ENCODE data around the gene NHSL2. TPM values are rescaled to one million over a fixed set of nuclear protein-coding genes. Genes with fewer than 3 reads are reported as not detected.
"Not testable (repeated sequence)": the region's sequence is repeated elsewhere in the genome, so short reads cannot be mapped to it uniquely, and the experiment has no call there.

NHSL2 gene
- total RNA-seq, 2 experiments from 2014 or later = 0.21 to 0.50 TPM

- peaks cover 6% of the 10 kb centered on the region for H3K27me3 Mint-ChIP-seq
Observed at GRCh38 chrX:72142094-72142793, 231.6 kb downstream of the NHSL2 start.

DNA sequence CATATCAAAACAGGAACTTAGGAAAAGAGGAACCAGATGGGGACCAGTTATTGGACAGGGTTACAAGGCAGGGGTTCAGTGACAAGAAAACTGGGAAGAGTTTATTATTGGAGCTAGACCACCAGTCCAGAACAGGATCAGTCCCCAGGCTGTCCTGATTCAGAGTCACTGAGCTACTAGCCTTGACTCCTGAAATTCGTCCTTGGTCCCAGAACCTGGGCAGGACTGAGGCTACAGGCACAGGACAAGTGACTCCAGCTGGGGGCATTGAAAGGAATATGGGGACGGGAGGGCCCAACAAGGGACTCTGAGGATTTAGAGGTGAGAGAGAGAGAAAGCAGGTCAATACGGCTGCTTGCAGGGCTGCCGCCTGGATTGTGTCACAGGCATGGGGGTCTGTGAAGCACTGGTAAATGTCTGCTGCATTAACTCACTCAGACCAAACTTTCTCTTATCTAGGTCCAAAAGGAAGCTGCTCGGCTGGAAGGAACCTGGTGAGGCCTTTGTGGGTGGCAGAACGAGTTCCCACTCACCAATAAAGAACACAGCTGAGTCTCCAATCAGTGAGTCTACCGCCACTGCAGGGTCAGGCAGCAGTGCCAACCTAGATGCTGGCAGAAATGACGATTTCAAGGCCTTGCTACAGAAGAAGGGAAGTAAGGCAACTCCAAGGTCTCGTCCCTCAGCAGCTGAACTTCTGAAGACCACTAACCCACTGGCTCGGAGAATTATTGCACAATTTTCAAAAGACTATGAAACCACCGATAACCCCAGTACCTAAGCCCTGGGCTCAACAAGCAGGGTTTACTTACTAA is 232.4 kb downstream of the NHSL2 start:
- H3K4me3 Mint-ChIP-seq = no peak overlapping the region
- POLR2A ChIA-PET = interaction anchor here (0.6 kb wide), 1 partner anchor 10 kb away, joined by 4 read pairs; no protein-coding TSS in a partner anchor
- H3K4me1 Mint-ChIP-seq = peaks cover 26% of the 10 kb centered on the region
- no peaks in the 10 kb centered on the region for H3K36me3 Mint-ChIP-seq (ENCODE audit: low read depth)
- H3K27me3 Mint-ChIP-seq = peaks cover 6% of the 10 kb centered on the region
- ATAC-seq (no peak), DNase-seq (no peak)
- CTCF ChIA-PET = interaction anchor here (0.7 to 1.5 kb wide), 3 partner anchors 11 to 121 kb away, joined by 3 read pairs; partner anchors contain the start of gene RTL5
- intact Hi-C loops (cut with DNase I, micrococcal nuclease) = loop anchor here in 1 of 2 experiments (5.0 kb wide), 2 partner anchors 41 to 129 kb away; no protein-coding TSS in a partner anchor
- H3K27ac Mint-ChIP-seq = no peak overlapping the region
- H3K9me3 Mint-ChIP-seq (ENCODE audit: low read depth) = no peaks in the 10 kb centered on the region

More at GRCh38 chrX:72142094-72142793, 231.6 kb downstream of the NHSL2 start:
- intact Hi-C loops (cut with DNase I, micrococcal nuclease) = loop anchor here in 1 of 2 experiments (5.0 kb wide), 2 partner anchors 40 to 130 kb away; no protein-coding TSS in a partner anchor
- Mint-ChIP-seq H3K9me3 (ENCODE audit: low read depth) (no peaks in the 10 kb centered on the region), H3K27ac (no peak overlapping the region), H3K4me3 (no peak overlapping the region), H3K36me3 (ENCODE audit: low read depth) (no peaks in the 10 kb centered on the region), H3K4me1 (peaks cover 26% of the 10 kb centered on the region)
- CTCF ChIA-PET = no interaction called here
- POLR2A ChIA-PET = no interaction called here
- no peak for DNase-seq
- no peak for ATAC-seq

GRCh38 chrX:72143609-72143907 is 232.9 kb downstream of the NHSL2 start:
- no peak for ATAC-seq
- ChIA-PET POLR2A (no interaction called here), CTCF (interaction anchor here (0.7 to 1.5 kb wide), 3 partner anchors 12 to 121 kb away, joined by 3 read pairs; partner anchors contain the start of gene RTL5)
- H3K9me3 Mint-ChIP-seq (ENCODE audit: low read depth) = no peaks in the 10 kb centered on the region
- H3K27ac Mint-ChIP-seq = no peak overlapping the region
- H3K27me3 Mint-ChIP-seq = peaks cover 6% of the 10 kb centered on the region
- no peaks in the 10 kb centered on the region for H3K36me3 Mint-ChIP-seq (ENCODE audit: low read depth)
- intact Hi-C loops (cut with DNase I, micrococcal nuclease) = loop anchor here in 1 of 2 experiments (5.0 kb wide), 2 partner anchors 41 to 129 kb away; no protein-coding TSS in a partner anchor
- DNase-seq = no peak
- no peak overlapping the region for H3K4me3 Mint-ChIP-seq
- peaks cover 26% of the 10 kb centered on the region for H3K4me1 Mint-ChIP-seq

DNA sequence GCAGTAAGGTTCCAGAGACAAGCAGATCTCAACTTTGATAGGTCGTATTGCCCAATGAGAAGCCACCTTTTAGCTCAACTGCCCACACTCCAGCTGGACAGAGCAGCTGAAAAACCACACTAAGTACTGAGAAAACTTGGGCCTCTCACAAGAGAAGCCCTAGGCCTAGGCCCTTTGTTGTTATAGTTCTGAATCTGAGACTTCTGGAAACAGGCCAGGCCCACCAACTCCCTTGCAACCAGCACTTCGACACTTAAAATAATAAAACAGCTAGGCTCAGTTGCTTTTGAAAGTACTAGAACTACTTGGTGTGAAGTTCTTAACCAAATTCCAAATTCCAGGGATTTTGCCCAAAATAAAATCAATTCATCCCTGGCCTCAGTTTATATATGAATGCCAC is 234.5 kb downstream of the NHSL2 start:
- Mint-ChIP-seq H3K4me1 (peaks cover 26% of the 10 kb centered on the region), H3K27me3 (peaks cover 4% of the 10 kb centered on the region), H3K4me3 (no peak overlapping the region), H3K36me3 (ENCODE audit: low read depth) (no peaks in the 10 kb centered on the region), H3K9me3 (ENCODE audit: low read depth) (no peaks in the 10 kb centered on the region), H3K27ac (no peak overlapping the region)
- no peak for ATAC-seq
- intact Hi-C loops (cut with DNase I, micrococcal nuclease) = no loop called here
- DNase-seq = no peak
- CTCF ChIA-PET = interaction anchor here (1.0 kb wide), 1 partner anchor 18 kb away, joined by 3 read pairs; no protein-coding TSS in a partner anchor
- POLR2A ChIA-PET = no interaction called here

DNA sequence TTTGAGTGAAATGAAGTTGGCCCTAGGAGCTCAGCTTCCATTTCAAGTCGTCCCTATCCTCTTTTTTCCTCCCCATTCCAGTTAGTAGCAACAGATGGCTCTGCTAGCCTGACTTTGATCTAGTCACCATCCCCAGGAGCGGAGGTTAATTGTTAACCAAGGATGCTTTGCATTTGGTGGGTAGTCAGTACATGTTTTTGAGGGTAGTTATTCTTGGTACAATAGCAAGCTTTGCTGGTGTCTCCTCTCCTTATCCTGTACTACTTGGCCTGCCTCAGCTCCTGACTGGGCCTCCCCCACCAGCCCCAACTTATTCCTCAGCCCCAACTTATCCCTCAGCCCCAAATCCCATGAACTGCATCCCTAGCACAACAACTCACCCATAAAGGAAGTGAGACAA is 235.9 kb downstream of the NHSL2 start:
- H3K27ac Mint-ChIP-seq = no peak overlapping the region
- no peaks in the 10 kb centered on the region for H3K27me3 Mint-ChIP-seq
- H3K36me3 Mint-ChIP-seq (ENCODE audit: low read depth) = no peaks in the 10 kb centered on the region
- H3K4me3 Mint-ChIP-seq = no peak overlapping the region
- peaks cover 18% of the 10 kb centered on the region for H3K4me1 Mint-ChIP-seq
- no peak for DNase-seq
- CTCF ChIA-PET = no interaction called here
- intact Hi-C loops (cut with DNase I, micrococcal nuclease) = no loop called here
- POLR2A ChIA-PET = no interaction called here
- H3K9me3 Mint-ChIP-seq (ENCODE audit: low read depth) = no peaks in the 10 kb centered on the region
- ATAC-seq = no peak

- POLR2A ChIA-PET = no interaction called here
- intact Hi-C loops (cut with DNase I, micrococcal nuclease) = no loop called here
- no peaks in the 10 kb centered on the region for H3K4me1 Mint-ChIP-seq
- DNase-seq (no peak), ATAC-seq (no peak)
- no peak overlapping the region for H3K4me3 Mint-ChIP-seq
- no peaks in the 10 kb centered on the region for H3K9me3 Mint-ChIP-seq (ENCODE audit: low read depth)
- CTCF ChIA-PET = no interaction called here
- H3K36me3 Mint-ChIP-seq (ENCODE audit: low read depth) = no peaks in the 10 kb centered on the region
- H3K27me3 Mint-ChIP-seq = no peaks in the 10 kb centered on the region
- no peak overlapping the region for H3K27ac Mint-ChIP-seq
Observed at GRCh38 chrX:72158773-72159172, 248.1 kb downstream of the NHSL2 start.

- CTCF ChIA-PET = no interaction called here
- no peaks in the 10 kb centered on the region for H3K4me1 Mint-ChIP-seq
- no peak for ATAC-seq
Observed at GRCh38 chrX:72159769-72160168, 249.1 kb downstream of the NHSL2 start.

GRCh38 chrX:72165551-72165950 is 254.9 kb downstream of the NHSL2 start:
- H3K36me3 Mint-ChIP-seq (ENCODE audit: low read depth) = no peaks in the 10 kb centered on the region
- H3K4me1 Mint-ChIP-seq = peaks cover 10% of the 10 kb centered on the region
- no peak for DNase-seq
- no peak overlapping the region for H3K4me3 Mint-ChIP-seq
- H3K27me3 Mint-ChIP-seq = no peaks in the 10 kb centered on the region
- no peaks in the 10 kb centered on the region for H3K9me3 Mint-ChIP-seq (ENCODE audit: low read depth)
- POLR2A ChIA-PET = no interaction called here
- ATAC-seq = no peak
- CTCF ChIA-PET = no interaction called here
- intact Hi-C loops (cut with DNase I, micrococcal nuclease) = no loop called here
- no peak overlapping the region for H3K27ac Mint-ChIP-seq

More at GRCh38 chrX:72159769-72160168, 249.1 kb downstream of the NHSL2 start:
- Mint-ChIP-seq H3K27ac (no peak overlapping the region), H3K36me3 (ENCODE audit: low read depth) (no peaks in the 10 kb centered on the region), H3K4me3 (no peak overlapping the region), H3K27me3 (no peaks in the 10 kb centered on the region), H3K9me3 (ENCODE audit: low read depth) (no peaks in the 10 kb centered on the region)
- POLR2A ChIA-PET = no interaction called here
- intact Hi-C loops (cut with DNase I, micrococcal nuclease) = no loop called here
- no peak for DNase-seq

- Mint-ChIP-seq H3K9me3 (ENCODE audit: low read depth) (no peaks in the 10 kb centered on the region), H3K36me3 (ENCODE audit: low read depth) (no peaks in the 10 kb centered on the region)
- CTCF ChIA-PET = no interaction called here
Observed at GRCh38 chrX:72169008-72169728, 258.5 kb downstream of the NHSL2 start.

DNA sequence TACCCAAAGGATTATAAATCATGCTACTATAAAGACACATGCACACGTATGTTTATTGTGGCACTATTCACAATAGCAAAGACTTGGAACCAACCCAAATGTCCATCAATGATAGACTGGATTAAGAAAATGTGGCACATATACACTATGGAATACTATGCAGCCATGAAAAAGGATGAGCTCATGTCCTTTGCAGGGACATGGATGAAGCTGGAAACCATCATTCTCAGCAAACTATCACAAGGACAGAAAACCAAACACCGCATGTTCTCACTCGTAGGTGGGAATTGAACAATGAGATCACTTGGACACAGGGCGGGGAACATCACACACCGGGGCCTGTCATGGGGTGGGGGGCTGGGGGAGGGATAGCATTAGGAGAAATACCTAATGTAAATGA is 265.6 kb downstream of the NHSL2 start:
- H3K27ac Mint-ChIP-seq; H3K27me3 Mint-ChIP-seq; intact Hi-C loops (cut with DNase I, micrococcal nuclease); POLR2A ChIA-PET; H3K4me3 Mint-ChIP-seq; ATAC-seq; H3K9me3 Mint-ChIP-seq (ENCODE audit: low read depth); DNase-seq; CTCF ChIA-PET; H3K36me3 Mint-ChIP-seq (ENCODE audit: low read depth): not testable (repeated sequence)
- peaks cover 10% of the 10 kb centered on the region for H3K4me1 Mint-ChIP-seq

More at GRCh38 chrX:72169008-72169728, 258.5 kb downstream of the NHSL2 start:
- peak overlapping the region; percentile 76 for H3K27ac Mint-ChIP-seq
- POLR2A ChIA-PET = no interaction called here
- H3K4me3 Mint-ChIP-seq = peak overlapping the region; percentile 50
- peaks cover 10% of the 10 kb centered on the region for H3K4me1 Mint-ChIP-seq
- DNase-seq (peak; percentile 43), ATAC-seq (peak; percentile 94)
- intact Hi-C loops (cut with DNase I, micrococcal nuclease) = loop anchor here in 1 of 2 experiments (1.0 kb wide), 1 partner anchor 12 kb away; the partner anchor contains the start of gene PIN4
- no peaks in the 10 kb centered on the region for H3K27me3 Mint-ChIP-seq

GRCh38 chrX:72176981-72177380 is 266.3 kb downstream of the NHSL2 start:
- ATAC-seq (no peak), DNase-seq (no peak)
- Mint-ChIP-seq H3K4me1 (peaks cover 10% of the 10 kb centered on the region), H3K36me3 (ENCODE audit: low read depth) (no peaks in the 10 kb centered on the region), H3K9me3 (ENCODE audit: low read depth) (no peaks in the 10 kb centered on the region), H3K27me3 (no peaks in the 10 kb centered on the region), H3K4me3 (no peak overlapping the region), H3K27ac (no peak overlapping the region)
- CTCF ChIA-PET = no interaction called here
- POLR2A ChIA-PET = no interaction called here
- intact Hi-C loops (cut with DNase I, micrococcal nuclease) = no loop called here
